Activated CD8-positive, alpha-beta memory T cell treated with anti-CD3 and anti-CD28 coated beads, Interleukin-2, amount 50 U/mL, for 48 hours (primary cell): Measurements from ENCODE around the gene KAZN.

ENCODE experiments used
- DNase-seq: peaks from one replicate; pipeline ENCODE4 v3.0.0-alpha.2; 2020

Gene KAZN

GRCh38 chr1:14718476-14718875, 120.0 kb downstream of the KAZN start:
- no peak for DNase-seq

GRCh38 chr1:14723401-14723800, 124.9 kb downstream of the KAZN start:
- no peak for DNase-seq

GRCh38 chr1:14724246-14724645, 125.8 kb downstream of the KAZN start:
- DNase-seq, result no peak

- DNase-seq, result no peak
These were observed 126.2 kb downstream of the KAZN start for GRCh38 chr1:14724678-14725077.

GRCh38 chr1:14725238-14725637, 126.8 kb downstream of the KAZN start:
- DNase-seq, result no peak

GRCh38 chr1:14725695-14726094, 127.2 kb downstream of the KAZN start:
- no peak for DNase-seq

- no peak for DNase-seq
These were observed 128.1 kb downstream of the KAZN start for GRCh38 chr1:14726606-14727005.

GRCh38 chr1:14728516-14728915, 130.0 kb downstream of the KAZN start:
- no peak for DNase-seq

GRCh38 chr1:14732728-14733047, 134.2 kb downstream of the KAZN start:
- no peak for DNase-seq

- DNase-seq, result no peak
These were observed 134.7 kb downstream of the KAZN start for GRCh38 chr1:14733048-14733778.

GRCh38 chr1:14733779-14734140, 135.3 kb downstream of the KAZN start:
- no peak for DNase-seq

GRCh38 chr1:14735841-14736240, 137.4 kb downstream of the KAZN start:
- no peak for DNase-seq

GRCh38 chr1:14737561-14738094, 139.1 kb downstream of the KAZN start:
- DNase-seq, result no peak

- no peak for DNase-seq
These were observed 139.8 kb downstream of the KAZN start for GRCh38 chr1:14738235-14738634.

- DNase-seq, result no peak
These were observed 140.2 kb downstream of the KAZN start for GRCh38 chr1:14738647-14739046.

GRCh38 chr1:14739082-14739832, 140.8 kb downstream of the KAZN start:
- DNase-seq, result no peak

- no peak for DNase-seq
These were observed 141.5 kb downstream of the KAZN start for GRCh38 chr1:14740016-14740415.

- DNase-seq, result no peak
These were observed 142.6 kb downstream of the KAZN start for GRCh38 chr1:14741082-14741481.

GRCh38 chr1:14741532-14741931, 143.0 kb downstream of the KAZN start:
- DNase-seq, result no peak

- DNase-seq, result no peak
These were observed 143.9 kb downstream of the KAZN start for GRCh38 chr1:14742181-14742980.

GRCh38 chr1:14743368-14743767, 144.9 kb downstream of the KAZN start:
- no peak for DNase-seq

GRCh38 chr1:14745001-14745720, 146.7 kb downstream of the KAZN start:
- DNase-seq, result no peak

- no peak for DNase-seq
These were observed 147.3 kb downstream of the KAZN start for GRCh38 chr1:14745789-14746188.
